Measurements from ENCODE around the gene ARHGEF17.

GRCh38 chr11:73343076-73343873, 35.2 kb downstream of the ARHGEF17 start:
- no peak for TF ChIP-seq CTCF (conservative IDR thresholded peaks at IDR 0.05 in 1 of 2, IDR thresholded peaks at IDR 0.05 in 1 of 2; ENCODE audit: extremely low read depth in 1 of 2, insufficient read depth in 1 of 2, low read depth in 1 of 2, low read length in 2 of 2)
- no peak for TF ChIP-seq EZH2 (IDR thresholded peaks at IDR 0.05; ENCODE audit: borderline replicate concordance, low read length)

Data from mammary epithelial cell (primary cell).